8988T (cell line): ENCODE data around the gene NTN4.

Experiments
- DNase-seq: peaks from one replicate; pipeline ENCODE4 v3.0.0; 2011

Gene NTN4

DNA sequence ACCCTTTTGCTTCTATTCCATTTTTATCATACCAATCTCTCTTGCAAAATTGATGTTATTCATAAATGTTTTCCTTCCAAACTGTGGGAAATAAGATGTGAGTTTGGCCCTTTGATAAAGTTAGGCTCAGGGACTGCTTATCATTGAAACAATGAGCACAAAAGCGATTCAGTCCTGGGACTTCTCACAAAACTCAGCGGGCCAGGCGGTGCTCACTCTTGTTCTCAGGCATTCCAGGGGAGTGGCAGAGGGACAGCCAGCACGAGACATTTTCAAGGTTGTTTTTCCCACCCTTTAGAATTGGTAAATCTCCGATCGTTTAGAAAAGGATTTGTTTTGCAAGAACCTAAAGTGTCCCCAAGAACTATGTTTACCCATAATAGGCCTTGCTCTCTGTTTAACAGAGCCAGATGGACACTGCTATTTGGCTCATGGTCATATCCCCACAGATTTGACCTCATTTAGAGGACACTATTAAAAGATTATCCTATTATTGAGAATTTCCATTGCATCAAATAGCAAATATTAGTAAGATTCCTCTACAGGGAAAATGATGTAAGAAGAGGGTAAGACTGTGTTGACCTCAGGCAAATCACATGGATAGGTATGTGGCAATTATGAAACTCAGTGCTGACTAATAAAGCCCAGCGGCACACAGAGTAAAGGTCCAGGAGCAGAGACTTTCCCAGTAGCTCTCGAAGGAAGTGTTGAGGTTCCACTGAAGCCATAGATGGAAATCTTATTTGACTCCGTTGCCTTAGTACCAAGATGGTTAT, 136.6 kb downstream of the NTN4 start:
- no peak for DNase-seq

DNA sequence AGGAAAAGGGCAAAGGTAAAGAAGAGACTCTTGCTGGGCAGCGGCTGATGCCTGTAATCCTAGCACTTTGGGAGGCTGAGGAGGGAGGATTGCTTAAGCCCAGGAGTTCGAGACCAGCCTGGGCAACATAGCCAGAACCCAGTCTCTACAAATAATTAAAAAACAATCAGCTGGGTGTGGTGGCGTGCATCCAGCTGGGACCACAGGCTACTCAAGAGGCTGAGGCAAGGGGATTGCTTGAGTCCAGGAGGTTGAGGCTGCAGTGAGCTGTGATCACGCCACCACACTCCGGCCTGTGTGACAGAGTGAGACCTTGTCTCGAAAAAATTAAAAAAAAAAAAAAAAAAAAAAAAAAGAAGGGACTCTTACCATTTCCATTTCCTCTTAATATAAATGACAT, 138.9 kb downstream of the NTN4 start:
- no peak for DNase-seq

DNA sequence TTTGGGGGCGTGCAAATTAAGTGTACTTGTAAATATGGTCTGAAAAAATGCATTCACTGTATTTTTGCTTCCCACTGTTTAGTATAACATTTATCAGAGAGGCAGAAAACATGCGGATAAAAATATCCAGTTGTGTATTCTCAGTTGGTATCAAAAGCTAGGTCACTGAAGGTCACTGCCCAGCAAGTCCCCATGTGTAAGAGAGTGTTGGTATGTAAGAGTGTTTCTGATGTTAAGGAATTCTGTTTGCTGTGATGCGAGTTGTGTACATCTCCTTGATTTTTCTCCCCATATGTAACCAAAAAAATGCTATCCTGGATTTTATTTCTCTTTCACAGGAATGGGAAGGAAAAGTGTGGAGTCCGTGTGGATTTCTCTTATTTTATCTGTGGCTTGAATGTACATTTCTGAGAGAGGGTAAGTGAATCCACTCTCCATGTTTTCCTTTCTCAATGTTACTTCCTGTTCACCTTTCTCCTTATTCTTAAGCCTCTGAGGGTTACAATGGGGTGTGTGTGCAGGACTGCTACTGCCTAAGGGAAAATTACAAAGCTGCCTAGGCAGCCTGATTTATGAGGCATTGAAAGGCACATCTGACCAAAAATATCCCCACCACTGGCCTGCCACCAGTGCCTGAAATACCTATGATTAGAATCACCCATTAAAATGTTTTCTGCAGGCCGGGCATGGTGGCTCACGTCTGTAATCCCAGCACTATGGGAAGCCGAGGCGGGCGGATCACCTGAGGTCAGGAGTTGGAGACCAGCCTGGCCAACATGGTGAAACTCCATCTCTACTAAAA, 141.4 kb downstream of the NTN4 start:
- DNase-seq: no peak

DNA sequence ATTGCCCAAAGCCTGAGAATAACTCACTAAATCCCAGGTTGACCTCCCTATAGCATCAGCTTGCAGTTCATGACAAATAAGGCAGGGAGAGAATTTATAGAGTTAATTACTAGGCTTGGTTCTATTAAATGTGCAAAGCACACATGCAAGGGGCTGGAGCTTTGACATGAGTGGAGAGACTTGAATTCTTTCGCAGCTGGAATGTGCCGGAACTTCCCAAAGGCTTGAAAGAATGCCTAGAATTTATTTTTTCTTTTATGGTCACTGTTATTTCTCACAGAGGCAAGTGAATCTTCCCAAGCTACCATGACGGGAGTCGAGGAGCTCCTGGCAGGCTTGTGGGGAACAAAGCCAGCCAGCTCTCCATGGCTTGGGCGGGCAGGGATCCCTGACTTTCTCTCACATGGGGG, 143.8 kb downstream of the NTN4 start:
- no peak for DNase-seq

DNA sequence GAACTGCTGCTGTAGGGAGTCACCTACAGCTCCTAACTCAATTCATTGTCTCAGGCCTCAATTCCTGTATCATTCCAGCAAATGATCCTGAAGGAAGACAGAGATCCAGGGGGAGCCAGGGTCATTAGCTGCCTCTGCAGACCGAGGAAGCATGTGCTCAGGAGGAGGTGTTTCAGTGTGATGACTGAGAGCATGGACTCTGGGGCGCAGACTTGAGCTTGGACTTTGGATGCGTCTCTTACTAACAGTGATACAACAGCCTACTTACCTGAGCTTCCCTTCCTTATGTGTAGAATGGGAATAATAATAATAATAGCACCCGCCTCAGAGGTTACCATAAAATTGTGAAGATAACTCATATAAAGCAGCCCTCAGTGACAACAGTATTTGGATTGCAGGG, 147.3 kb downstream of the NTN4 start:
- DNase-seq: no peak

DNA sequence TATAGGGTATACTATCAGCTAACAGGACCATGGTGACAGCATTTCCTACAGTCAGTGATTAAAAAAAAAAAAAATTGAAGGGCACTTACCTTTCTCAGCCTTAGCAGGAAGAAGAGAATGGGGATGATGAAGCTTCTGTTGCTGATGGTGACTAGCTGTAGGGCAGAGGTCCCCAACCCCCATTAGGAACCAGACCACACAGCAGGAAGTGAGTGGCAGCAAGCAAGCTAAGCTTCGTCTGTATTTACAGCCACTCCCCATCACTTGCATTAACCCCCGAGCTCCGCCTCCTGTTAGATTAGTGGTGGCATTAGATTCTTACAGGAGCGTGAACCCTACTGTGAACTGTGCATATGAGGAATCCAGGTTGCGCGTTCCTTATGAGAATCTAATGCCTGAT, 148.0 kb downstream of the NTN4 start:
- DNase-seq: no peak

DNA sequence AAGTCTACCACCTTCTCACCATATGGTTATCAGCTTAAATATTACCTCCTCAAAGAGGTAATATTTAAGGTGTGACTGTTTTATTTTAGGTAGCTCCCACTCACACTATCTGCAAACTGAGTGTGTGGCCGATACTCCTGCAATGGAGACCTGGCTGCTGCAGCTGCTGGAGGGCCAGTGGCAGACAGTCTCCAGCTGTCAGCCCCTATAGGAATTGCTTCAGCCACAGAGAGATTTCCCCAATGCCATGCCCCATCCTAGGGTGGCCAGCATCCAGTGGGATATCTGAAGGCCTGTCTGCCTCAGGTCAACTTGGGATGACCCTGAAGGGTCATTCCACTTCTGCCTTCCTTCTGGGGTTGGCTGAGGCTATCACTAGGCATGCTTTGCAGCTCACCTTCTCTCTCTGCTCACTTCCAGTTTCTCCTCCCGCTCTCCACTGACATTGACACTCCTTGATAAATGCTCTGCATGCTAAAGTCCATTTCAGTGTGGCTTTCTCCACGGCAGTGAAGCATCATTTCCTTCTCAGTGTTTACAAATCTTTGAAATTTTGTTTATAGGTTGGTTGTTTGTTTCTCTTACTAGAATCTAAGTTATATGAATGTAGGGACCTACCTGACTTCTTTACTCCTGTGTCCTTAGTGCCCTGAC, 149.1 kb downstream of the NTN4 start:
- no peak for DNase-seq

DNA sequence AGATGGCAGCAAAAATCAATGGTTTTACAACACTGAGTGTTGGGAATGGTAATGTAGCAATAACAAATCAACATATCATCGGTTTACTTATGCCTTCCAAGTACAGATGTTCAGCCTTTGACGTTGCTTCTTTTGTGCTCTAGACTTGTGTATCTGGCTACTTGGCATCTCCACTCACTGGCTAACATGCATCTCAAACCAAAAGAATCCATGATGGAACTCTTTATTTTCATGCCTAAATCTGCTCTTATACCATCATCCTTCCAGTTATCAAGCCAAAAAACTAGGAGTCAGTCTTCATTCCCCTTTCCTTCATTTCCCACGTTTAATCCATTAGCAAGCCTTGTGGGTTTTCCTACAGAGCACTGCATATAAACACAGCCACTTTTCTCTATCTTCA, 150.0 kb downstream of the NTN4 start:
- DNase-seq: no peak

DNA sequence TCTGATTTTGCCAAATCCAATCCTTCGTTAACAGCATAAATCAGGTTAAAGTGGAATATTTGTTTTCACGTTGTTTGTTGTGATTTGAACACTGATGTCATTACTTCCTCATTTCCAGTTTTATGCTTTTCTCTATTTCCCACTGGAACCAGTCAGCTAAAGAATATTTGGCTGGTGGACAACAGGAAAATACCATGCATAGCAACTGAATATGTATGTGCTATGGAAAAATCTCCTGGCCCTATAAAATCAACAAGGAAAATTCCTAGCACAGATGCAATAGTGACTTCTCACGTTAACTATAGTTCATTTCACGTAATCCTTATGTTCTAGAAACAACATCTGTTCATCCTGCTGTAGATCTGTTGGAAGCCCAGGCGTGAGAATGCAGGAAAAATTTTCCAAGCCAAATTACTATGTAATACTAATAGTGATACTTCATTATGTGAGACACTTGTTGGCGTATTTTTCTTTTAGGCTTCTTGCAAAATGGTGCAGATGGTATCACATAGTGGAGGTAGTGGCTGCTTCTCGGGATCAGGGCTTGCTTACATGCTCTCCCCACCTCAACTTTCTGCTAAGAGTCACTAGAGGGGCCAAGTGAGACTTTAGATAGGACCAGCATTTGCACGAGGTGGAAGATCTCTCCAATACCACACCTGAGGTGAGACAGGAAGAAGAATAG, 153.0 kb downstream of the NTN4 start:
- DNase-seq: no peak

DNA sequence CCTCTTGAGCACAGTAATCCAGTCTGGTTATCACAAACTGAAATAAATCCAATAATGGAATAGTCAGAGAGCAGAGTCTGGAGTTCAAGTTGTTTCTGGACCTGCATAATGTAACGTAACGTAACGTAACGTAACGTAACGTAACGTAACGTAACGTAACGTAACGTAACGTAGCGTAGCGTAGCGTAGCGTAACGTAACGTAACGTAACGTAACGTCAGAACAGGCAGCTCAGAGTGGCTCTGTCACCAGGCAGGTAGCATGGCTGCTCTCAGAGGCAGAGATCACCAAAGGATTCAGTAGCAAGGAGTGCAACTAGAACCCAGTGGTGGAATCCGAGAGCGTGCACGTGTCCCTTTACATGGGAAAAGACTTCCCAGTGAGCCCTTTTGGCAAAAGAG, 153.6 kb downstream of the NTN4 start:
- DNase-seq: no peak

DNA sequence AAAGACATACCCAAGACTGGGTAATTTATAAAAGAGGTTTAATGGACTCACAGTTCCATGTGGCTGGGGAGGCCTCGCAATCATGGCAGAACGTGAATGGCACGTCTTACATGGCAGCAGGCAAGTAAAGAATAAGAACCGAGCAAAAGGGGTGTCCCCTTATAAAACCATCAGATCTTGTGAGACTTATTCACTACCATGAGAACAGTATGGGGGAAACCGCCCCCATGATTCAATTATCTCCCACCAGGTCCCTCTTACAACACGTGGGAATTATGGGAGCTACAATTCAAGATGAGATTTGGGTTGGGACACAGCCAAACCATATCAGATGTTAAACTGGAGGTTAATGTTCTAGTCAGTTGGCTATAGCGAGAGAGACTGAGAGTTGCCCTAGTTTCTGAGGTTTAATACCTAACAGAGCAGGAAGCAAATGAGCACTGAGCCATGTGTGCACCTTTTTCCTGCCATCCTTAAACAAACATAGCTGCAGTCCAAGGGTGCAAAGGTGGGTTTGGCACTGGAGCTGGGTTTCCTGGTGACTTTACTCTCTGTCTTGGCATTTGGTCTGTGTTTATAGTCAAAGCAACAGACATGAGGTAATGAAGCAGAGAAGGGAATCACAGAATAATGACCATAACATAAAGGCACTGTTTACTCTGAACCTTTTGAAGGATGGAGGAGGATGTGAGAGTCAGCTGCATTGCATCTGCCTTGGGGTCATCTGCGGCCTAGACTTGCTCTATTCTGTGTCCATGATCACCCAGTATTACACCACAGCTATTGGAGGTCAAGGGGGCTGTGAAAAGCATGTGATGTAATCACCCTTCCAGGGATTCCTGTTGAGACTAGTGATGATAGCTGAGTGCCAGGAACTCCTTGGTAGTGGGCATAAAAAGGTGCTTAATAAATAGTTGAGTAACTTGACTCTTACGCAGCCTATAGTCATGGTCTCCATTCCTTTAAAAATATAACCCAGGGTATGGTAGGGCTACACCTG, 155.6 kb downstream of the NTN4 start:
- no peak for DNase-seq

DNA sequence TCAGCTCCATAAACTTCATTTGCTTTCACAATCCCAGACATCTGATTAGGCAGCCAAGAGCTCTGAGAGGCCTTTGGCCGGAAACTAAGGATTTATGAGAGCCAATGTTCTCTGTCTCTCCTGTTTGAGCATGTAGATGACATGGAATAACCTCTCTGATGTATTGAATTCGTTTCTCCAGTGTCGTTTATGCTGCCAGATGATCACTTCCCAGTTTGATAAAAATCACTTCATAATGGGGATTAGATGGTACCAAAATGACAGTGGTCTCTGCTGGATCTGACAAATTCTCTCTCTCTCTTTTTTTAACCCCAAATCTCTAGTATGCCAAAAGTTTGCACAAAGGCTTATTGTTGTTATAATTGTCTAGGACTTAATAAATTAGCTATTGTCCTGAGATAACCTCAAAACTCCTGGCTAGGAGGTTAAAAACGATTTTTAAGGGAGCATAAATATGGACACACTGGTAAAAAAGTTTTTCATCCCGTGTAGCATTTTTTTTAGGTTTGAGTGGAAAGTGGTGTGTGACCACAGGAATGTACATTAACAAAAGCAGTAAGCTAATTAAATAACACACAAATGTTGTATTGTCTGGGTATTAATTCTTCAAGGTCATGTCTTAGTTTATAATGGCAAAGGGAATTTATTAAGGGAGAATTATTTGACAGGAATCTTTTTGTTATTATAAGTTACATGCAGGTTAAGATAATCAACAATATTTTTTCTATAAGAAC, 156.7 kb downstream of the NTN4 start:
- no peak for DNase-seq

DNA sequence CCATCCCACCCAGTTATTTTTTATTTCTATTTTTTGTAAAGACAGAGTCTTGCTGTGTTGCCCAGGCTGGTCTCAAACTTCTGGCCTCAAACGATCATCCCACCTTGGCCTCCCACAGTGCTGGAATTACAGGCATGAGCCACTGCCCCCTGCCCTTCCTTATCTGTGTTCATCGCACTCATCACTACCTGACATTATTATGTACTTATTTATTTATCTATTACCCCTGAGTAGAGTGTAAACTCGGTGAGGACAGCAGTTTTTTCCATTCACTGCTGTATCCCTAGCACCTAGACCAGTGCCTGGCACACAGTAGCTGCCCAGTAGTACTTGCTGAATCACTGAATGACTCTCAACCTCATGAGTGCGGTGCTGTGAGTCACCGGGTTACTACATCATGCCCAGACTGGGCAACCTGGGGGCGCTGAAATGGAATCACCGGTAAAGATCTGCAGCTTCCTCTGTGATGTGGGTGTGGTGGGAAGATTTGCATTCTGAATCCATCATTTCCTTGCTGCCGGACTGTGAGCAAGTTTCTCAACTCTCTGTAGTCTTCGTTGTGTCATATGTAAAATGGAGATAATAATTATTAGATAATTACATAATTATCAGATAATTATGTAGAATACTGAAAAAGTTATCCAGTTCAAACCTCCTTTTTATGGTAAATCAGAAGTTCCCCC, 157.4 kb downstream of the NTN4 start:
- DNase-seq: peak; percentile 31

DNA sequence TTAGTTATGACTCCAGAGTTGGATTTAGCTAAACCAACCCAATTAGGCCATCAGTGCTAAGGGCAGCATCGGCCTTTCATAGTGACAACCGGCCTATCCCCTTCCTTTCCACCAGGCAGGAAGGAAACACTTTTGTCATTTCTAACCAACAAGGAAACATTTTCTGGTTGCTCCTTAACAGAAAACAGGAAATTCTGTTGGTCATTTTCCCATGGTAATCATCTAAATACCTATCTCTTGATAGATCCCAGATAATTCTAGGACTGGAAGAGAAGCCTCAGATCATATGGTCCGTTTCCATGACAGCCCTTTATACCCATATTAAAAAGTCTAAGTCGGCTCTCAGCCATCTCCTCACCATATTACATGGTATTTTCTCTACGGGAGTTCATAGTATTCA, 160.1 kb downstream of the NTN4 start:
- no peak for DNase-seq

DNA sequence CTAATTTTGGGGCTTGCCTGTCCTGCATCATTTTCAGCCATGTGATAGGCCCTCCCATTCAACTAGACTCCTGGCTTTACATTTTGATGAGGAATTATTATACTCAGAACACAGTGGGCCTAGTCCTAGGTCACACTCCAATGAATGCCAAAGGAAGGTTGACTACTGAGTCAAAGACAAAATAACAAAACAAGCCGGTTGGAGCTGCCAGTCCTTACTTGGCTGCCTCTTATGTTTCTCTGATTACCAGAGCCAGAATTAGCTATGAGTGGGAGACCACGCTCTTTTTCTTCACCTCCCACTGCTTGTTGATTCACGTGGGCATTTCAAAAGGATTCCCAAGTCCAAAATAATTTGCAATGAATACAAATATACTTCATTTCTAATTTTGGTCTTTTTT, 161.2 kb downstream of the NTN4 start:
- DNase-seq: no peak

DNA sequence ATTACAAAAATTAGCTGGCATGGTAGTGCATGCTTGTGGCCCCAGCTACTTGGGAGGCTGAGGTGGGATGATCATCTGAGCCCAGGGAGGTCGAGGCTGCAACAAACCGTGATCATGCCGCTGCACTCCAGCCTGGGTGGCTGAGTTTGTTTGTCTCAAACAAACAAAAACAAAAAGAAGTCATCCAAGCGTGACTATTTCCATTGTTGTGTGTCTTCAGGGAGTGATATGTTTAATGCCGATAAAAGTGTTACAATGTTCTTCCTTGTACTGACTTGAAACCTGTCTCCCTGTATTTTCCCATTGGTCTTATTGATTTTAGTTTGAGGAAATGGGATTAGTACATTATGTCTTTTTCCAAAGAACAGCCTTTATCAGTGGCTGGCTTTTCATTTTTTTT, 163.7 kb downstream of the NTN4 start:
- no peak for DNase-seq

DNA sequence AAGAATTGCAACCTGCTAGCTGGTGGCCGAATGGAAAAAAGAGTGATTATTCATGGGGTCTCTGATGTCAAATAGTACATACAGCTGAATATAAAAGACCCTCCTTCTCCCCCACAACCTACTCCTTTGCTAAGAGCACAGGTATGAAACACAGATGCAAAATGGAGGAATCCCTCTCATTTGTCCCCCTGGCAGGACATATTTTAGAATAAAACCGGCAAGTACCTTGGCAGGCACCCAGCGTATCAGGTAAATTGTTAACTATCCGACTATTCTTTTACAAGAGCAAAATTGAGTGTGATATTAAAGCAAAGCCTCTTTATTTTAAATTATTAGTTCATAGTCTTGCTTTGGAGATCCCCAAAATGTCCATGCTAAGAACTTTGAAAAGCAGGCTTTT, 165.6 kb downstream of the NTN4 start:
- no peak for DNase-seq

DNA sequence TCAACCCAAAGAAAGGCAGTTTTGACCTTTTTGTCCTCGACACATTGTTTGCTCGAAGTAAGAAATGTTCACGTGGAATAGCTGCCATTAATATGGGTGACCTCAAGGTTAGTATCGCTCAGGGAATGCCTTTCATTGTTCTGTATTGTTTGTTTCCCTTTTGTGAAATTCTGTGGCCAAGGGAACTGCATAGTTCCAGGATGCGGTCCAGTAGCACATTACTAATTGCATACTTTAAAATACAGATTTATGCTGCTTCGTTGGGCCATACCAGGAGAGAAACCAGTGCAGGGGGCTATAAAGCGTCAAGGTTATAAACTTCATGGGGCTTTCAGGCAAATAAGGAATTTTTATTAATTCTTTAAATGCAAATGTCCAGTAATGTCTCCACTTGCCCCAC, 166.0 kb downstream of the NTN4 start:
- no peak for DNase-seq

DNA sequence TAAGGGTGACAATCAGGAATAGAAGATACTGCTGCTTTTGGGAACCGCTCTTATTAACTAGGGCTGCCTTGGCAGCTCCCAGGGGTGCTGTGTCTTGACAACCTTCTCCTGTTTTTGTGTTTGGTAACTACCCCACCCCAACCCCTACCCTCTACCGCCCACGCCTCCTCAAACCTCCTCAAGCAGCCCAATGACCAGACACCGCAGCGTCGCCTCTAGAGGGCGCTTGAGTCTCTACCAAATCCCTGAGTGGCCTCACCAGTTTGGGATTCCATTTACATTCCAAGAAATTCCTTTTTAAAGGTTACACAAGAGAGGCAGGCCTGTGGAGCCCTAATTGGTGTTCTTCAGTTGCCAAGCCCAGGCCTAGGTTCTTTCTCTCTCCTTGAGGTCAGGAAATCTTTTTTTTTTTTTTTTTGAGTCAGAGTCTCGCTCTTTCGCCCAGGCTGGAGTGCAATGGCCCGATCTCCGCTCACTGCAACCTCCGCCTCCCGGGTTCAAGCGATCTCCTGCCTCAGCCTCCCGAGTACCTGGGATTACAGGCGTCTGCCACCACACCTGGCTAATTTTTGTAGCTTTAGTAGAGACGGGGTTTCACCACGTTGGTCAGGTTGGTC, 166.9 kb downstream of the NTN4 start:
- DNase-seq: peak; percentile 40

DNA sequence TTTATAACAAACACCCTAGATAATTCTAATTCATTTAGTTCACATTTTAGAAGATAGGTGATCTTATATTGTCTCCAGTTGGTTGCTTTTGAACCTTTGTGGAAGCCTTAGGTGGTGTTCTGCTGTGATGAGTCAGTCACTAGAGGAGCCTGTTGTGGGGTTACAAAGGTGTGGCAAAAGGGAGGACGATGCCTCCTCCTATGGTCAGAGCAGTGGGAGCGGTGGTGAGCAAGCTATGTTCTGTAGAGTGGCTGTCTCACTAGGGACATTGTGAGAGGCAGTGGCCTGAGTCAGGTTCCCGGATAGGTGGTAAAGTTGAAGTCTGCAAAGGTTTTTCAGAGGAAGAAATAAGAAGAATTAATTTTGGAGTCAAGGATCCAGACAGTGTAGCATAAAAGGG, 167.7 kb downstream of the NTN4 start:
- no peak for DNase-seq
